SK-N-SH treated with all-trans-retinoic acid at 6 μM for 48 hours (cell line): Measurements from ENCODE around the gene IGFL4.

Experiments
- ATAC-seq: fragments of 200-7000 bp; cut with Tn5 transposase; 3 replicates; pipeline ENCODE4 v1.9.1; 2020; ENCODE audit warnings: mild to moderate bottlenecking, moderate library complexity
- BACH2 ChIP-seq: fragments of 250-450 bp; sonication (Bioruptor Pico); IDR thresholded peaks from 2 replicates; pipeline ENCODE4 v1.9.0; 2021; ENCODE audit warnings: mild to moderate bottlenecking, borderline replicate concordance
- CSDC2 ChIP-seq: fragments of 250-450 bp; sonication (Bioruptor Pico); IDR thresholded peaks from 2 replicates; pipeline ENCODE4 v1.5.0; 2020; ENCODE audit warnings: mild to moderate bottlenecking, moderate library complexity
- ESRRG ChIP-seq: fragments of 250-450 bp; sonication (Bioruptor Pico); IDR thresholded peaks from 2 replicates; pipeline ENCODE4 v1.6.1; 2021; ENCODE audit warnings: mild to moderate bottlenecking
- GLIS3 ChIP-seq: fragments of 250-450 bp; sonication (Bioruptor Pico); IDR thresholded peaks from 2 replicates; pipeline ENCODE4 v1.5.0; 2020; ENCODE audit warnings: mild to moderate bottlenecking, moderate library complexity
- ISL1 ChIP-seq: fragments of 250-450 bp; sonication (Bioruptor Pico); IDR thresholded peaks from 2 replicates; pipeline ENCODE4 v2.1.2; 2022; ENCODE audit warnings: mild to moderate bottlenecking, moderate library complexity
- OSR1 ChIP-seq: fragments of 250-450 bp; sonication (Bioruptor Pico); IDR thresholded peaks from 2 replicates; pipeline ENCODE4 v1.8.0; 2022; ENCODE audit warnings: moderate library complexity, mild to moderate bottlenecking, inconsistent platforms
- SNAI2 ChIP-seq: fragments of 250-450 bp; sonication (Bioruptor Pico); IDR thresholded peaks from 2 replicates; pipeline ENCODE4 v1.5.0; 2020; ENCODE audit warnings: mild to moderate bottlenecking, moderate library complexity
- TOX ChIP-seq: fragments of 250-450 bp; sonication (Bioruptor Pico); IDR thresholded peaks from 2 replicates; pipeline ENCODE4 v1.8.0; 2021; ENCODE audit warnings: mild to moderate bottlenecking, moderate library complexity, borderline replicate concordance
- ZC3H10 ChIP-seq: fragments of 250-450 bp; sonication (Bioruptor Pico); IDR thresholded peaks from 2 replicates; pipeline ENCODE4 v1.5.1; 2021; ENCODE audit warnings: mild to moderate bottlenecking, moderate library complexity
- ZFP3 ChIP-seq: fragments of 250-450 bp; sonication (Bioruptor Pico); IDR thresholded peaks from 2 replicates; pipeline ENCODE4 v1.5.0; 2020; ENCODE audit warnings: mild to moderate bottlenecking, moderate library complexity
- ZNF565 ChIP-seq: fragments of 450-650 bp; formaldehyde crosslinking; conservative IDR thresholded peaks from 2 replicates; pipeline ENCODE4 v1.5.0; 2020; ENCODE audit warnings: low read depth, mild to moderate bottlenecking, moderate library complexity
- ZNF70 ChIP-seq: fragments of 450-650 bp; formaldehyde crosslinking; IDR thresholded peaks from 2 replicates; pipeline ENCODE4 v1.5.0; 2020; ENCODE audit warnings: mild to moderate bottlenecking, moderate library complexity
- ZNF8 ChIP-seq: fragments of 450-650 bp; formaldehyde crosslinking; IDR thresholded peaks from 2 replicates; pipeline ENCODE4 v1.5.0; 2020; ENCODE audit warnings: mild to moderate bottlenecking, moderate library complexity
- TF ChIP-seq, protein P1 (sequence below): fragments of 250-450 bp; sonication (Bioruptor Pico); IDR thresholded peaks from 2 replicates; pipeline ENCODE4 v1.5.0; 2020; ENCODE audit warnings: mild to moderate bottlenecking, moderate library complexity
- TF ChIP-seq, protein P2 (sequence below): fragments of 250-450 bp; sonication (Bioruptor Pico); IDR thresholded peaks from 2 replicates; pipeline ENCODE4 v1.8.0; 2021; ENCODE audit warnings: low read depth, mild to moderate bottlenecking, moderate library complexity, borderline replicate concordance
- TF ChIP-seq, protein P3 (sequence below): fragments of 250-450 bp; sonication (Bioruptor Pico); IDR thresholded peaks from 2 replicates; pipeline ENCODE4 v1.5.1; 2020; ENCODE audit warnings: low read depth, mild to moderate bottlenecking, moderate library complexity
- TF ChIP-seq, protein P4 (sequence below): fragments of 250-450 bp; sonication (Bioruptor Pico); IDR thresholded peaks from 2 replicates; pipeline ENCODE4 v1.5.1; 2021; ENCODE audit warnings: mild to moderate bottlenecking, moderate library complexity

IGFL4 gene

DNA sequence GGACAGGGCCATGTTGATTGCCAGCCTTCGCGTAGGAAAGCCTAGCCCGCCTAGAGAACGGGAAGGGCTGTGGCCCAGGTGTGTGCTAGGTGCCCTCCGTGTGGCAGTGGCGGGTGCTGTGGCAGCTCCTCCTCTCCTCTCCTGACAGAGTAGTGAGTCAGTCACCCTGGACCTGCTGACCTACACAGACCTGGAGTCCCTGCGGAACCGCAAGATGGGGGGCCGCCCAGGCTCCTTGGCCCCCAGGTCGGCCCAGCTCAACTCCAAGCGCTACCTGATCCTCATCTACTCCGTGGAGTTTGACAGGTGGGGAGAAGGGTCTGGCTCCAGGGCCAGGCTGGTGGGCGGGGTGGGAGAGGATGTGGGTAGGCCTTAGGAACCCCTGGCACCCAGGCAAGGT is 34.4 kb downstream of the IGFL4 start (continued):
- TF ChIP-seq, protein P1, sequence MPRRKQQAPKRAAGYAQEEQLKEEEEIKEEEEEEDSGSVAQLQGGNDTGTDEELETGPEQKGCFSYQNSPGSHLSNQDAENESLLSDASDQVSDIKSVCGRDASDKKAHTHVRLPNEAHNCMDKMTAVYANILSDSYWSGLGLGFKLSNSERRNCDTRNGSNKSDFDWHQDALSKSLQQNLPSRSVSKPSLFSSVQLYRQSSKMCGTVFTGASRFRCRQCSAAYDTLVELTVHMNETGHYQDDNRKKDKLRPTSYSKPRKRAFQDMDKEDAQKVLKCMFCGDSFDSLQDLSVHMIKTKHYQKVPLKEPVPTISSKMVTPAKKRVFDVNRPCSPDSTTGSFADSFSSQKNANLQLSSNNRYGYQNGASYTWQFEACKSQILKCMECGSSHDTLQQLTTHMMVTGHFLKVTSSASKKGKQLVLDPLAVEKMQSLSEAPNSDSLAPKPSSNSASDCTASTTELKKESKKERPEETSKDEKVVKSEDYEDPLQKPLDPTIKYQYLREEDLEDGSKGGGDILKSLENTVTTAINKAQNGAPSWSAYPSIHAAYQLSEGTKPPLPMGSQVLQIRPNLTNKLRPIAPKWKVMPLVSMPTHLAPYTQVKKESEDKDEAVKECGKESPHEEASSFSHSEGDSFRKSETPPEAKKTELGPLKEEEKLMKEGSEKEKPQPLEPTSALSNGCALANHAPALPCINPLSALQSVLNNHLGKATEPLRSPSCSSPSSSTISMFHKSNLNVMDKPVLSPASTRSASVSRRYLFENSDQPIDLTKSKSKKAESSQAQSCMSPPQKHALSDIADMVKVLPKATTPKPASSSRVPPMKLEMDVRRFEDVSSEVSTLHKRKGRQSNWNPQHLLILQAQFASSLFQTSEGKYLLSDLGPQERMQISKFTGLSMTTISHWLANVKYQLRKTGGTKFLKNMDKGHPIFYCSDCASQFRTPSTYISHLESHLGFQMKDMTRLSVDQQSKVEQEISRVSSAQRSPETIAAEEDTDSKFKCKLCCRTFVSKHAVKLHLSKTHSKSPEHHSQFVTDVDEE (CRISPR knock-in tag) = no peak
- no peak for TF ChIP-seq ZNF70 (CRISPR knock-in tag)
- no peak for TF ChIP-seq TOX
- no peak for TF ChIP-seq GLIS3
- TF ChIP-seq SNAI2 (CRISPR knock-in tag) = no peak
- TF ChIP-seq ZNF565 = no peak
- TF ChIP-seq ZFP3 (CRISPR knock-in tag) = no peak
- TF ChIP-seq, protein P2, sequence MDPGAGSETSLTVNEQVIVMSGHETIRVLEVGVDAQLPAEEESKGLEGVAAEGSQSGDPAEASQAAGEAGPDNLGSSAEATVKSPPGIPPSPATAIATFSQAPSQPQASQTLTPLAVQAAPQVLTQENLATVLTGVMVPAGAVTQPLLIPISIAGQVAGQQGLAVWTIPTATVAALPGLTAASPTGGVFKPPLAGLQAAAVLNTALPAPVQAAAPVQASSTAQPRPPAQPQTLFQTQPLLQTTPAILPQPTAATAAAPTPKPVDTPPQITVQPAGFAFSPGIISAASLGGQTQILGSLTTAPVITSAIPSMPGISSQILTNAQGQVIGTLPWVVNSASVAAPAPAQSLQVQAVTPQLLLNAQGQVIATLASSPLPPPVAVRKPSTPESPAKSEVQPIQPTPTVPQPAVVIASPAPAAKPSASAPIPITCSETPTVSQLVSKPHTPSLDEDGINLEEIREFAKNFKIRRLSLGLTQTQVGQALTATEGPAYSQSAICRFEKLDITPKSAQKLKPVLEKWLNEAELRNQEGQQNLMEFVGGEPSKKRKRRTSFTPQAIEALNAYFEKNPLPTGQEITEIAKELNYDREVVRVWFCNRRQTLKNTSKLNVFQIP = no peak
- TF ChIP-seq OSR1 (CRISPR knock-in tag) = no peak

DNA sequence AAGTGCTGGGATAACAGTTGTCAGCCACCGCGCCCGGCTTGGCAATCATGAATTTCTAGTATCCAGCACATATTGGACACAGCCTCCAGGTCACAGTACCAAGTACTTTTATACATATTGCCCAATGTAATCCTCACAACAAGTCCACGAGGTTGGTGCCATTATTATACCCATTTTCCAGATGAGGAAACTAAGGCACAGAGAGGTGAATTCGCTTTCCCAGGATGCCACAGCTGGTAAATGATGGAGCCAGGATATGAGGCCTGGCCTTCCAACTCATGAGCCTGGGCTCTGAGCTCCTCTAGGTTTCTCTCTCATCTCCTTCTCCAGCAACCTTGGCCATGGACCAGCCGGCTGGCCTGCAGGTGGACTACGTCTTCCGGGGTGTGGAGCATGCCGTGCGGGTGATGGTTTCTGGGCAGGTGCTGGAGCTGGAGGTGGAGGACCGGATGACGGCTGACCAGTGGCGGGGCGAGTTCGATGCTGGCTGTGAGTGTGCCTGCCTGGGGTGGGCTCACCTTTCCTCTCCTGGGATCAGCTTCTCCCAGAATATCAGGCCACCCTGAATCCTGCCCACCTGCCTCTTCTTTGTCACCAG is 38.0 kb downstream of the IGFL4 start:
- TF ChIP-seq ZNF8 (no peak), ZNF565 (no peak), GLIS3 (no peak), ISL1 (CRISPR knock-in tag) (no peak), BACH2 (CRISPR knock-in tag) (no peak), ZNF70 (CRISPR knock-in tag) (no peak), CSDC2 (CRISPR knock-in tag) (no peak), ESRRG (CRISPR knock-in tag) (no peak), ZFP3 (CRISPR knock-in tag) (no peak), ZC3H10 (CRISPR knock-in tag) (no peak), TOX (no peak)
- TF ChIP-seq, protein P3, sequence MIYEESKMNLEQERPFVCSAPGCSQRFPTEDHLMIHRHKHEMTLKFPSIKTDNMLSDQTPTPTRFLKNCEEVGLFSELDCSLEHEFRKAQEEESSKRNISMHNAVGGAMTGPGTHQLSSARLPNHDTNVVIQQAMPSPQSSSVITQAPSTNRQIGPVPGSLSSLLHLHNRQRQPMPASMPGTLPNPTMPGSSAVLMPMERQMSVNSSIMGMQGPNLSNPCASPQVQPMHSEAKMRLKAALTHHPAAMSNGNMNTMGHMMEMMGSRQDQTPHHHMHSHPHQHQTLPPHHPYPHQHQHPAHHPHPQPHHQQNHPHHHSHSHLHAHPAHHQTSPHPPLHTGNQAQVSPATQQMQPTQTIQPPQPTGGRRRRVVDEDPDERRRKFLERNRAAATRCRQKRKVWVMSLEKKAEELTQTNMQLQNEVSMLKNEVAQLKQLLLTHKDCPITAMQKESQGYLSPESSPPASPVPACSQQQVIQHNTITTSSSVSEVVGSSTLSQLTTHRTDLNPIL (CRISPR knock-in tag) = no peak
- TF ChIP-seq, protein P1 (CRISPR knock-in tag) = no peak
- TF ChIP-seq, all 23 proteins: peak for 0
- ATAC-seq = no peak

DNA sequence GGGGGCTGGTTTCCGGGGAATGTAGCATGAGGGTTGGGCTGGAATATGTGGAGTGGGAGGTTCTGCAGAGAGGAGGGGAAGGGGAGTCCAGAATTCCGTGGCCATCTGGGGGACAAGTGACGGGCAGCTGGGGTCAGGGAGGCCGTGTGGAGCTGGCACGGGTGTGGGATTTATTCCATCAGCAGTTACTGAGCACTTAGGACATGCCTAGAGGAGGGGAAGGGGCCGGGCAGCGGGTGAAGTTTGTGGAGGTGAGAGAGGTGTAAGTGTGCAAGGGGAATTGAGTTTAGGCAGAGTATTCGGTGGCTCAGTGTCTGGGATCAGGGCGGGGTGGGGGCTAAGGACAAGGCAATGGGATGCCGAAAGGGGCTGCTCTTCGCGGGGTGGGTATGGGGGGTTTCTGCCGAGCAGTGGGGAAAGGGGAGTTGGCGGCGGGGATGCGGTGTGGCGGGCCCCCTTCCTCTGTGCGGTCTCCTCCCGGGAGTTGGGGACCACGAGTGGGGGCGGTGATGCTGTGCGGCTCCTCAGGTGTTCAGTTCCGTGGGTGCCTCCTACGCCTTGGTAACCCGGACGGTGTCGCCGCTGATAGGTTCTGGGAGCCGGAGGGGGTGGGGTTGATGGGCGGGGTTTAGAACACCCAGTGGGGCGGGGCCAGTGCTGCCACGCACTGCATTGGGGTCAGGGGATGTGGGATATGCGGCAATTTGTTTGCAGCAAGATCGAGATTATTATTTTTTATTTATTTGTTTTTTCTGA is 40.1 kb downstream of the IGFL4 start:
- ATAC-seq = peak; percentile 87
- TF ChIP-seq SNAI2 (CRISPR knock-in tag) = no peak
- TF ChIP-seq, protein P1 (CRISPR knock-in tag) = no peak
- TF ChIP-seq GLIS3 = no peak
- TF ChIP-seq, protein P4, sequence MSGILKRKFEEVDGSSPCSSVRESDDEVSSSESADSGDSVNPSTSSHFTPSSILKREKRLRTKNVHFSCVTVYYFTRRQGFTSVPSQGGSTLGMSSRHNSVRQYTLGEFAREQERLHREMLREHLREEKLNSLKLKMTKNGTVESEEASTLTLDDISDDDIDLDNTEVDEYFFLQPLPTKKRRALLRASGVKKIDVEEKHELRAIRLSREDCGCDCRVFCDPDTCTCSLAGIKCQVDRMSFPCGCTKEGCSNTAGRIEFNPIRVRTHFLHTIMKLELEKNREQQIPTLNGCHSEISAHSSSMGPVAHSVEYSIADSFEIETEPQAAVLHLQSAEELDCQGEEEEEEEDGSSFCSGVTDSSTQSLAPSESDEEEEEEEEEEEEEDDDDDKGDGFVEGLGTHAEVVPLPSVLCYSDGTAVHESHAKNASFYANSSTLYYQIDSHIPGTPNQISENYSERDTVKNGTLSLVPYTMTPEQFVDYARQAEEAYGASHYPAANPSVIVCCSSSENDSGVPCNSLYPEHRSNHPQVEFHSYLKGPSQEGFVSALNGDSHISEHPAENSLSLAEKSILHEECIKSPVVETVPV (CRISPR knock-in tag) = no peak
- no peak for TF ChIP-seq ZNF8
- TF ChIP-seq, protein P3 (CRISPR knock-in tag) = no peak
- TF ChIP-seq ZNF565 = no peak
- no peak for TF ChIP-seq ESRRG (CRISPR knock-in tag)
- TF ChIP-seq, protein P2 = no peak
